GM04503 (cell line): ENCODE measurements around the gene COL8A2.

Experiments
- DNase-seq: peaks from one replicate; pipeline ENCODE4 v3.0.0-alpha.2; 2012; ENCODE audit warnings: low read depth

Gene COL8A2

GRCh38 chr1:36055706-36056105 is 69.3 kb downstream of the COL8A2 start:
- DNase-seq, result no peak

- DNase-seq, result no peak
Measured at GRCh38 chr1:36053978-36054377, 71.0 kb downstream of the COL8A2 start.

- no peak for DNase-seq
Measured at GRCh38 chr1:36051821-36052220, 73.2 kb downstream of the COL8A2 start.
